ENCODE data around the gene LEF1. TPM values are rescaled to one million over a fixed set of nuclear protein-coding genes. Genes with fewer than 3 reads are reported as not detected.
"Not testable (repeated sequence)": the region's sequence is repeated elsewhere in the genome, so short reads cannot be mapped to it uniquely, and the experiment has no call there.

The LEF1 gene
- total and polyA plus RNA-seq, 2 of the 8 experiments (the other 6 are each of a cell fraction or from before 2014, with no cell fraction given), result 2.6 to 5.2 TPM

DNA sequence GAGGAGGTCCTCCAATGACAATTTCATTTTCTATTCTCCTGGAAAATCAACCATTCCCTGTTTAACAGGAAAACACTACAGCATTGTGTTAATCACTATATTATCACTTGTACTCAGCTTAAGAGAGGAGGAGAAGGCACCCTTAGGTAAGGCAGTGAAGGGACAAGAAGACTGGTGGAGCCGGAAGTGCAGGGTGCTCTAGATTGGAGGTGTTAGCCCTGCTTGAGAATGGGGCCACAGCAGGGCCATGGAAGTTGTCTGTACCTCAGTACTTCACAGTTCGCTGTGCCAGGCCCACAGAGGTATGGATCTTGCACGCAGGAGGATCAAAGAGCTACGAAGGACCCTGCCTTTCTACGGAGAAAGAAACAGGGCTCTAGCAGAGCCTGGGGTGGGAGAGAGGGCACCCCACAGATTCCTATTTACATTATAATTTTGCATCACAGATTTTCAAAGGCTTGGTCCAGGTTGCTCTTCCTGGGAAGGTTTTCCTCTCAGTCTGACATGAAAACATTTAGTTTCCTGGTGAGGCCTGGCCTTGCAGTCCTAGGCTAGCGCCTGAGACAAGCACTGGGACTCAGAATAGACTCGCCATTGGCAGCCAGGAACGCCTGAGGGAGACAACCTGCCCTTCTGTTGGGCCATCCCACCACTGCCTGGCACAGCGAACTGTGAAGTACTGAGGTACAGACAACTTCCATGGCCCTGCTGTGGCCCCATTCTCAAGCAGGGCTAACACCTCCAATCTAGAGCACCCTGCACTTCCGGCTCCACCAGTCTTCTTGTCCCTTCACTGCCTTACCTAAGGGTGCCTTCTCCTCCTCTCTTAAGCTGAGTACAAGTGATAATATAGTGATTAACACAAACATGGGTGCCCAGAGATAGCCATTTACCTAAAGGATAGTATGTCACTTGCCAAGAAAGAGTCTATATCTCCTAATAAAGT, 118.3 kb downstream of the LEF1 start:
- H2BK12ac ChIP-seq (ENCODE audit: low read depth, low read length); H3K23me2 ChIP-seq (ENCODE audit: low read depth, low read length); H4K8ac ChIP-seq (ENCODE audit: extremely low read depth, insufficient read depth, low read length); H3K79me2 ChIP-seq (ENCODE audit: control insufficient read depth in 1 of 2, insufficient read depth in 2 of 2, low read length in 2 of 2); DNase-seq (ENCODE audit: low read depth in 1 of 2, low spot score in 2 of 2); H4K5ac ChIP-seq (ENCODE audit: insufficient read length, low read depth, low read length); H3K36me3 ChIP-seq (ENCODE audit: control insufficient read depth in 2 of 4, insufficient read depth in 4 of 4, low read length in 3 of 4); H2AK5ac ChIP-seq (ENCODE audit: low read depth, low read length); H3K4me1 ChIP-seq (replicated peaks in 1 of 4; ENCODE audit: control insufficient read depth in 3 of 4, insufficient read depth in 4 of 4, low read length in 3 of 4); H3K4me2 ChIP-seq (ENCODE audit: insufficient read depth in 1 of 2, low read depth in 2 of 2, low read length in 2 of 2); H2BK5ac ChIP-seq (ENCODE audit: low read depth, low read length); H4K91ac ChIP-seq (replicated peaks; ENCODE audit: insufficient read length, low read length); H2AFZ ChIP-seq (ENCODE audit: low read length); H3K27ac ChIP-seq (ENCODE audit: low read depth, low read length); H2BK120ac ChIP-seq (replicated peaks; ENCODE audit: low read depth, low read length); H2BK20ac ChIP-seq (ENCODE audit: low read length); H3K18ac ChIP-seq (ENCODE audit: extremely low read depth, low read length); H3K79me1 ChIP-seq (ENCODE audit: low read depth, low read length); H3K9me3 ChIP-seq (ENCODE audit: insufficient read depth in 2 of 2, low read depth in 1 of 2, low read length in 1 of 2); H3K4me3 ChIP-seq (ENCODE audit: extremely low read depth in 1 of 4, insufficient read depth in 2 of 4, low read depth in 3 of 4, low read length in 4 of 4); H3K4ac ChIP-seq (replicated peaks; ENCODE audit: insufficient read length, low read depth, low read length); H3K14ac ChIP-seq (ENCODE audit: insufficient read length); H3K27me3 ChIP-seq (replicated peaks in 1 of 4; ENCODE audit: control insufficient read depth in 3 of 4, extremely low read depth in 1 of 4, insufficient read depth in 3 of 4, low read length in 3 of 4); H3K56ac ChIP-seq (replicated peaks; ENCODE audit: insufficient read length, low read depth, low read length); H3K9ac ChIP-seq (replicated peaks in 1 of 4; ENCODE audit: extremely low read depth in 1 of 4, low read depth in 3 of 4, low read length in 3 of 4); H3K23ac ChIP-seq (ENCODE audit: insufficient read length); H2BK15ac ChIP-seq (ENCODE audit: low read length); H4K20me1 ChIP-seq (replicated peaks in 1 of 2; ENCODE audit: control insufficient read depth in 1 of 2, insufficient read depth in 2 of 2, low read length in 2 of 2); POLR2A ChIA-PET (ENCODE audit: partially characterized antibody): not testable (repeated sequence)
- CTCF ChIA-PET (ENCODE audit: partially characterized antibody), result interaction anchor here (0.8 to 2.1 kb wide), 3 partner anchors 9 to 522 kb away, joined by 4 to 7 read pairs (median 4); no protein-coding TSS in a partner anchor
- FAIRE-seq, result peak; percentile 72
- 73% methylated on average over 9 of the region's 10 CpGs; no CpG with 5 or more reads in 1 of the 2 experiments for WGBS, 2 experiments (ENCODE audit: extremely low coverage in 1 of 2, insufficient coverage in 1 of 2, insufficient read length in 1 of 2, insufficient replicate concordance in 2 of 2, low coverage in 1 of 2, low lambda C conversion rate in 2 of 2, missing lambda C conversion rate in 1 of 2)

Measured in H1 (cell line).